Immature natural killer cell (primary cell): Measurements from ENCODE around the gene ITGA7. TPM values are rescaled to one million over a fixed set of nuclear protein-coding genes. Genes with fewer than 3 reads are reported as not detected.
A peak's percentile ranks its signal among the peaks of the same experiment; 100 is the strongest.

Experiments used
- DNase-seq, 3 donors: peaks; one replicate each; pipeline ENCODE4 v3.0.0; 2022; ENCODE audit warnings: mixed read lengths in 1 of 3
- H3K27ac Mint-ChIP-seq, 6 donors: one replicate each; pipeline ENCODE4 v1.8.0; 2020; ENCODE audit warnings: mixed read lengths in 6 of 6, mild to moderate bottlenecking in 5 of 6, inconsistent platforms in 4 of 6, moderate library complexity in 3 of 6
- H3K27me3 Mint-ChIP-seq, 3 donors: one replicate each; pipeline ENCODE4 v1.8.0; 2020 to 2021; ENCODE audit warnings: low read depth in 3 of 3, mild to moderate bottlenecking in 3 of 3, mixed read lengths in 3 of 3, moderate library complexity in 3 of 3, inconsistent platforms in 1 of 3
- H3K36me3 Mint-ChIP-seq, 3 donors: one replicate each; pipeline ENCODE4 v1.8.0; 2020; ENCODE audit warnings: mixed read lengths in 3 of 3, inconsistent platforms in 2 of 3, mild to moderate bottlenecking in 2 of 3
- H3K4me1 Mint-ChIP-seq, 2 donors: one replicate each; pipeline ENCODE4 v1.8.0; 2020; ENCODE audit warnings: inconsistent platforms in 2 of 2, mild to moderate bottlenecking in 2 of 2, mixed read lengths in 2 of 2, moderate library complexity in 1 of 2
- H3K4me3 Mint-ChIP-seq, 5 donors: one replicate each; pipeline ENCODE4 v1.8.0; 2020; ENCODE audit warnings: mild to moderate bottlenecking in 5 of 5, mixed read lengths in 5 of 5, inconsistent platforms in 3 of 5, moderate library complexity in 3 of 5
- H3K9me3 Mint-ChIP-seq, 6 donors: one replicate each; pipeline ENCODE4 v1.8.0; 2020; ENCODE audit warnings: mild to moderate bottlenecking in 6 of 6, mixed read lengths in 6 of 6, inconsistent platforms in 4 of 6, moderate library complexity in 3 of 6
- polyA plus RNA-seq, 3 donors: library from polyadenylated mRNA; unstranded; fragments of 300-500 nt; fragmentation: Illumina TruSeq; gene quantifications; one replicate each; pipeline ENCODE4 v1.2.3, GENCODE V29; 2021

Gene ITGA7
- polyA plus RNA-seq, 3 donors from 2014 or later = 0.31 TPM; not detected in 2

GRCh38 chr12:55641595-55641994 lies 66.1 kb downstream of the ITGA7 start:
- H3K27ac Mint-ChIP-seq = no peak overlapping the region
- no peaks in the 10 kb centered on the region for H3K9me3 Mint-ChIP-seq
- peaks cover 3 to 10% (median 6%) of the 10 kb centered on the region in 3 donors for H3K27me3 Mint-ChIP-seq
- no peaks in the 10 kb centered on the region for H3K36me3 Mint-ChIP-seq
- H3K4me3 Mint-ChIP-seq = no peak overlapping the region
- DNase-seq = no peak
- peaks cover 9 to 10% of the 10 kb centered on the region in 2 donors for H3K4me1 Mint-ChIP-seq

DNA sequence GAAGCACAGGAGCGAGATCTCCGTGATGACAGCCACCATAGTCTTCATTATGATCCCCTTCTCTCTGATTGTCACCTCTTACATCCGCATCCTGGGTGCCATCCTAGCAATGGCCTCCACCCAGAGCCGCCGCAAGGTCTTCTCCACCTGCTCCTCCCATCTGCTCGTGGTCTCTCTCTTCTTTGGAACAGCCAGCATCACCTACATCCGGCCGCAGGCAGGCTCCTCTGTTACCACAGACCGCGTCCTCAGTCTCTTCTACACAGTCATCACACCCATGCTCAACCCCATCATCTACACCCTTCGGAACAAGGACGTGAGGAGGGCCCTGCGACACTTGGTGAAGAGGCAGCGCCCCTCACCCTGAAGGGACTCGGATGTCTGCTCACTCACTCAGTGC lies 70.2 kb downstream of the ITGA7 start:
- Mint-ChIP-seq H3K9me3 (no peaks in the 10 kb centered on the region), H3K27me3 (peaks cover 0 to 9% (median 0%) of the 10 kb centered on the region in 3 donors), H3K27ac (no peak overlapping the region), H3K4me1 (no peaks in the 10 kb centered on the region), H3K36me3 (no peaks in the 10 kb centered on the region), H3K4me3 (no peak overlapping the region)
- DNase-seq = no peak

DNA sequence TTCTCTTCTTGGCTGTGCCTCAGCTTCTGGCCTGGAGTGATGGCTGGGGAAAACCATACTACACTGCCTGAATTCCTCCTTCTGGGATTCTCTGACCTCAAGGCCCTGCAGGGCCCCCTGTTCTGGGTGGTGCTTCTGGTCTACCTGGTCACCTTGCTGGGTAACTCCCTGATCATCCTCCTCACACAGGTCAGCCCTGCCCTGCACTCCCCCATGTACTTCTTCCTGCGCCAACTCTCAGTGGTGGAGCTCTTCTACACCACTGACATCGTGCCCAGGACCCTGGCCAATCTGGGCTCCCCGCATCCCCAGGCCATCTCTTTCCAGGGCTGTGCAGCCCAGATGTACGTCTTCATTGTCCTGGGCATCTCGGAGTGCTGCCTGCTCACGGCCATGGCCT lies 70.9 kb downstream of the ITGA7 start, which contains the start of gene OR10P1:
Gene OR10P1, plus strand, starts transcription at position 40 of the 400 bp plus-strand sequence. Its CDS starts 0 bp downstream, at position 40.
- Mint-ChIP-seq H3K36me3 (no peaks in the 10 kb centered on the region), H3K4me3 (no peak within 1 kb of the TSS), H3K27me3 (peaks cover 0 to 9% (median 2%) of the 10 kb centered on the region in 3 donors), H3K9me3 (no peaks in the 10 kb centered on the region), H3K4me1 (no peaks in the 10 kb centered on the region), H3K27ac (peak within 1 kb of the TSS in 1 of 6 donors; percentile 49)
- no peak for DNase-seq

DNA sequence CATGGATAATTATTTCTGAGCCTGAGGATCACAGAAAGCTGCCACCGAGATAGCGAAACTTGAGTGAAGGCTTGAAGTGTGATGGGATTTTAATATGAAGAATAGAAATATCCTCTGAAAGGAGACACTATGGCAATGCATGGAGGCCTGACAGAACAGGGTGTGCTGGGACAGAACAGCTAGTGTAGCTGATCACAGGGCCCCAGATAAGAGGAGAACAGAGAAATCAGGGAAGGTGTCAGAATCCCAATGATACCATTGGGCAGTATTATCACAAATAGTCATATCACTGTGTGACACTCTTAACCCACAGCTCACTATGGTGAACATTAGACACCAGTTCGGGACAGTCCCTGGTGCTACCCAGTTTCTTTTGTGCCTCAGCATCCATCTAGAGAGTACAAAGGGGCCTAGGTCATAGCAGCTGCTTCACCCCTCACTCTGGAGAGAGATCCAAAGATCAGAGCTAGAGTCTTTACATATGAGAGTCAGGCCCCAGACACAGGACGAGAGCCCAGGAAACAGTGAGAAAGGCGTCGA lies 71.5 kb downstream of the ITGA7 start:
- Mint-ChIP-seq H3K36me3 (no peaks in the 10 kb centered on the region), H3K4me1 (no peaks in the 10 kb centered on the region), H3K27ac (peak overlapping the region in 1 of 6 donors; percentile 49), H3K9me3 (no peaks in the 10 kb centered on the region), H3K4me3 (no peak overlapping the region), H3K27me3 (peaks cover 0 to 9% (median 2%) of the 10 kb centered on the region in 3 donors)
- no peak for DNase-seq

Other genes with a start within 250 kb of the ITGA7 start
- gene OR6C70, start 237.8 kb downstream of the ITGA7 start, polyA plus RNA-seq = not detected
- not detected for gene OR6C68, start 215.5 kb downstream of the ITGA7 start, polyA plus RNA-seq
- not detected for gene OR6C4, start 158.3 kb downstream of the ITGA7 start, polyA plus RNA-seq
- not detected for gene OR2AP1, start 135.4 kb downstream of the ITGA7 start, polyA plus RNA-seq
- gene OR10P1, start 71.0 kb downstream of the ITGA7 start, polyA plus RNA-seq = not detected
- 100 to 1,000 TPM; 108 to 198 (median 127) TPM for gene BLOC1S1, start 8.1 kb upstream of the ITGA7 start, polyA plus RNA-seq
- 1 to 10 TPM in 1 of 3 donors, not detected in 2; 2.8 TPM for gene RDH5, start 12.5 kb upstream of the ITGA7 start, polyA plus RNA-seq
- gene CD63, start 21.1 kb upstream of the ITGA7 start, polyA plus RNA-seq = 1,000 to 10,000 TPM; 1,258 to 1,754 (median 1,754) TPM
- gene GDF11, start 35.2 kb upstream of the ITGA7 start, polyA plus RNA-seq = 1 to 10 TPM in 1 of 3 donors, under 1 TPM in 2; 0.16 to 1.7 (median 0.64) TPM
- 100 to 1,000 TPM; 115 to 157 (median 132) TPM for gene SARNP, start 109.8 kb upstream of the ITGA7 start, polyA plus RNA-seq
- gene ORMDL2, start 110.1 kb upstream of the ITGA7 start, polyA plus RNA-seq = 100 to 1,000 TPM; 104 to 163 (median 147) TPM
- gene DNAJC14, start 121.7 kb upstream of the ITGA7 start, polyA plus RNA-seq = 10 to 100 TPM; 36.7 to 51.4 (median 51.1) TPM
- gene MMP19, start 135.0 kb upstream of the ITGA7 start, polyA plus RNA-seq = under 1 TPM in 1 of 3 donors, not detected in 2; 0.10 TPM
- 10 to 100 TPM; 41.2 to 66.3 (median 54.2) TPM for gene PYM1, start 220.0 kb upstream of the ITGA7 start, polyA plus RNA-seq
- gene DGKA, start 223.3 kb upstream of the ITGA7 start, polyA plus RNA-seq = 10 to 100 TPM; 14.9 to 38.1 (median 19.7) TPM